Activated CD4-positive, alpha-beta memory T cell treated with anti-CD3 and anti-CD28 coated beads for 36 hours (primary cell): ENCODE measurements around the gene SPATA31D3. TPM values are rescaled to one million over a fixed set of nuclear protein-coding genes. Genes with fewer than 3 reads are reported as not detected.
"Not testable (repeated sequence)": the region's sequence is repeated elsewhere in the genome, so short reads cannot be mapped to it uniquely, and the experiment has no call there.

Experiments used
- CTCF ChIA-PET: fragments of 350-600 bp; sonication (Branson Sonifier 250); formaldehyde crosslinking; loops from one replicate; lab custom pipeline; 2021; ENCODE audit warnings: antibody characterized with exemption, inconsistent platforms; lab: Charles Lee
- POLR2A ChIA-PET: fragments of 350-600 bp; sonication (Branson Sonifier 250); formaldehyde crosslinking; loops from one replicate; lab custom pipeline; 2021; ENCODE audit warnings: antibody characterized with exemption; lab: Charles Lee
- DNase-seq: peaks from one replicate; pipeline ENCODE4 v3.0.0-alpha.2; 2020
- H3K27ac Mint-ChIP-seq: one replicate; pipeline ENCODE4 v1.8.0; 2021; ENCODE audit warnings: mixed read lengths
- H3K27me3 Mint-ChIP-seq: one replicate; pipeline ENCODE4 v1.8.0; 2021; ENCODE audit warnings: mixed read lengths
- H3K36me3 Mint-ChIP-seq: one replicate; pipeline ENCODE4 v1.8.0; 2021; ENCODE audit warnings: mixed read lengths
- H3K4me1 Mint-ChIP-seq: one replicate; pipeline ENCODE4 v1.8.0; 2021; ENCODE audit warnings: low read depth, mixed read lengths
- H3K4me3 Mint-ChIP-seq: one replicate; pipeline ENCODE4 v1.8.0; 2021; ENCODE audit warnings: mild to moderate bottlenecking, mixed read lengths
- H3K9me3 Mint-ChIP-seq: one replicate; pipeline ENCODE4 v1.8.0; 2021; ENCODE audit warnings: mixed read lengths
- intact Hi-C: fragments of 100-400 bp; cut with micrococcal nuclease; formaldehyde crosslinking; loops from one replicate; pipeline ENCODE4 v1.15.1; 2023
- total RNA-seq, 2 experiments: library from RNA; stranded (reverse); gene quantifications; one replicate each; pipeline ENCODE4 v1.2.3, GENCODE V29; 2021

SPATA31D3 gene
- total RNA-seq: not detected

DNA sequence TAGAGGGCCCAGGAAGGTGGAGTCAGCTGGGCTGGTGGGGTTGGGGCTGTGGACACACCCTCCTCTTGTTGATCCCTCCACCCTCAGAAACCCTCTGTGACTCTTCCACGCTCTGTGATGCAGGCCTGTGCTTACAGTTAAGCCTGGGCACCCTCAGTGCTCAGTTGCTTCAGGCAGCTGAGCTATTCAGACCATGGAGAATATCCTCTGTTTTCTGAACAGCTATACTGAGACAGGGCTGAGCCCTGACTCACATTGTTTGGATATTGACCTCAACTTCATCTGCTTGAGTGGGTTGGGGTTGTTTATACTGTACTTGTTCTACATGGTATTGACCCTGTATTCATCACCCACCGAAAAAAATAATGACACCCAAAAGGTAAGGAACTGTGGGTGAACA, at the start of gene SPATA31D3:
TSS of gene SPATA31D3 (plus strand) at position 108 of the 400 bp plus-strand sequence. CDS start at position 194, 86 bp downstream.
- CTCF ChIA-PET, H3K36me3 Mint-ChIP-seq, H3K27me3 Mint-ChIP-seq, POLR2A ChIA-PET, intact Hi-C loops, H3K9me3 Mint-ChIP-seq, DNase-seq, H3K4me3 Mint-ChIP-seq, H3K4me1 Mint-ChIP-seq, H3K27ac Mint-ChIP-seq: not testable (repeated sequence)

DNA sequence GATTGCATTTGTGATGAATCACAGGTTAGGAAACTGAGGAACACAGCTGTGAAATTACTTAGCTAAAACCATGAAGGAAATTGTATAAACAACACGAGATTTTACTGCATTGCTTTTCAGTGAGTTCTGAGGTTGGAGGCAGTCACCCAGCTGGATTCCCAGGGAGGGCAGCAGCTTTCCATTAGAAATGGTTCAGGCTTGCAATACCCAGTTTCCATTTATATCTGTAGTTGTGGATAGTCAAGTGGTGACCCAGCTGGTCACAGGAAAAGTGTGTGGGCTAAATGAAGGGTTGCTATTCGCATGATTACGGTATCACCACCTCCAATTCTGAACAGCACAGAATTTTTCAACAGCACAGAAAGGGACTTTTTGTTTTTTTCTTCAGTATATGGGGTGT, 49.4 kb upstream of the SPATA31D3 start:
- Mint-ChIP-seq H3K9me3 (no peaks in the 10 kb centered on the region), H3K36me3 (no peaks in the 10 kb centered on the region)

DNA sequence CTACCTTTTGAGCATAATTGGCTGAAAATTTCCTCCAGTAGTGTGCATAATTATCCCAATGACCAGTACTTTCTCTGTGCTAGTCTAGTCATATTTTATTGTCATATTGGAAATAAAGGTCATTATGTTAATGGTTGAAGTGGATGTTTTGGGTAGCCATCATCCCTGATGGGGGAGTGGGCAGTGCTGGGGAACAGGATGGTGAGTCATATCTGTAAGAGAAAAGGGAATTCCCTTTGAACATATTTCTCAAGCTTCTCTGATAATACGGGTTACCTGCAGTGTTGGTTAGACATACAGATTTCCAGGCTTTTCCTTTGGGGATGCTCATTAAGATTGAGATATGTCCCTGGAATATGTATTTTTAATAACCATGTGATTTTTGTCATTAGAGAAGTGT, 48.4 kb upstream of the SPATA31D3 start:
- Mint-ChIP-seq H3K27ac (no peak overlapping the region), H3K9me3 (no peaks in the 10 kb centered on the region), H3K36me3 (no peaks in the 10 kb centered on the region), H3K4me3 (no peak overlapping the region), H3K27me3 (no peaks in the 10 kb centered on the region), H3K4me1 (no peaks in the 10 kb centered on the region)
- intact Hi-C loops: no loop called here
- no peak for DNase-seq
- CTCF ChIA-PET: no interaction called here
- POLR2A ChIA-PET: no interaction called here

More for the DNA sequence above, 49.4 kb upstream of the SPATA31D3 start:
- no peak overlapping the region for H3K4me3 Mint-ChIP-seq
- intact Hi-C loops: no loop called here
- H3K27ac Mint-ChIP-seq: no peak overlapping the region
- CTCF ChIA-PET: no interaction called here
- H3K27me3 Mint-ChIP-seq: no peaks in the 10 kb centered on the region
- no peaks in the 10 kb centered on the region for H3K4me1 Mint-ChIP-seq
- POLR2A ChIA-PET: no interaction called here
- DNase-seq: no peak

DNA sequence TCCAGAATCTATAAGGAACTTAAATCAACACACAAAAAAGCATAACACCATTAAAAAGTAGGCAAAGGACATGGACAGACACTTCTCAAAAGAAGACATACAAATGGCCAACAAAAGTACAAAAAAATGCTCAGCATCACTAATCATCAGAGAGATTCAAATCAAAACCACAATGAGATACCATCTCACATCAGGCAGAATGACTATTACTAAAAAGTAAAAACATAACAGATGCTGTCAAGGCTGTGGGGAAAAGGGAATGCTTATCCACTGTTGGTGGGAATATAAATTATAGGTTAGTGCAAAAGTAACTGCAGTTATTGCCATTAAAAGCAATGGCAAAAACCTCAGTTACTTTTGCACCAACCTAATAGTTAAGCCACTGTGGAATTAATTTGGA, 47.2 kb upstream of the SPATA31D3 start:
- intact Hi-C loops: no loop called here
- H3K9me3 Mint-ChIP-seq: no peaks in the 10 kb centered on the region
- no peak for DNase-seq
- H3K36me3 Mint-ChIP-seq: no peaks in the 10 kb centered on the region
- H3K27me3 Mint-ChIP-seq: no peaks in the 10 kb centered on the region
- no peaks in the 10 kb centered on the region for H3K4me1 Mint-ChIP-seq
- H3K4me3 Mint-ChIP-seq: no peak overlapping the region
- H3K27ac Mint-ChIP-seq: no peak overlapping the region
- CTCF ChIA-PET: no interaction called here
- POLR2A ChIA-PET: no interaction called here

DNA sequence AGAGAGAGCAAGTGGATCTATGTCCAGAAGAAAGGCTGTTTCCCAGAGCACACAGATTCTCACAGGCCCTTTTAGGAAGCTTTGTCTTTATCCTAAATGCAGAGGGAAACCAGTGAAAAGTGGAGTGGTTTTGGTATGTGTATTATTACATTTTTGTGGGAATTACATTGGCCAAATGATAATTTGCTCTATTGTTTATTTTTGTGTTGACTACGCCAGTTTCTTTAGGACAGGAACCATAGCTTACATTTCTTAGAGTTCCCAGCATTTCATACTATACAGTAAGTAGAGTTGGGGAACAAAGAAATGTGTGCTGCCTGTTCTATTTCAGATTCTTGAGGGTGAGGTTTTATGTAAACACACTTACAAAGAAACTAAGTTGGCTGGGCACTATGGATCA, 44.4 kb upstream of the SPATA31D3 start:
- Mint-ChIP-seq H3K4me3 (no peak overlapping the region), H3K27ac (no peak overlapping the region), H3K4me1 (no peaks in the 10 kb centered on the region), H3K27me3 (no peaks in the 10 kb centered on the region), H3K36me3 (no peaks in the 10 kb centered on the region), H3K9me3 (no peaks in the 10 kb centered on the region)
- DNase-seq: no peak
- POLR2A ChIA-PET: interaction anchor here (0.6 kb wide), 1 partner anchor 1679 kb away, joined by 3 read pairs; no protein-coding TSS in a partner anchor
- CTCF ChIA-PET: no interaction called here
- intact Hi-C loops: no loop called here

DNA sequence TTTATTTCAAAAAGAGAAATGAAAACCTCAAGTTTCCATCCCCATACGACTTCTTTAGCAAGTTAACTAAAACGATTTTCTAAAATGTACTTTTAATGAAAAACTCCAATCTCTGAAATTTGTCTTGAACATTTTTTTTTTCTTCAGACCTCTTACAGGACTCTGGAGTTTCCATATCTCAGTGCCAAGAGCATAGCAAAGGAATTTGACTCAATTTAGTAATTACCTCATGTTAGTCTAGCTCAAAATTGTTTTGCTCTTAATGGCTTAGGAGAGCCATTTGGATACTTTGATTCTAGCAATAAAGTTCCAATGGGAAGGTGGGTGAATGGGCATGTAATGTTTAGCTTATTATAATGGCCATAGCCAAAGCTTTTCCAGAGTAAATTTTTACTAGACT, 41.1 kb upstream of the SPATA31D3 start:
- no peak overlapping the region for H3K27ac Mint-ChIP-seq
- ChIA-PET POLR2A (no interaction called here), CTCF (interaction anchor here (0.6 kb wide), 1 partner anchor 20 kb away, joined by 3 read pairs; no protein-coding TSS in a partner anchor)
- no peak overlapping the region for H3K4me3 Mint-ChIP-seq
- intact Hi-C loops: no loop called here
- H3K9me3 Mint-ChIP-seq: no peaks in the 10 kb centered on the region
- DNase-seq: no peak
- no peaks in the 10 kb centered on the region for H3K27me3 Mint-ChIP-seq
- H3K4me1 Mint-ChIP-seq: no peaks in the 10 kb centered on the region
- no peaks in the 10 kb centered on the region for H3K36me3 Mint-ChIP-seq

DNA sequence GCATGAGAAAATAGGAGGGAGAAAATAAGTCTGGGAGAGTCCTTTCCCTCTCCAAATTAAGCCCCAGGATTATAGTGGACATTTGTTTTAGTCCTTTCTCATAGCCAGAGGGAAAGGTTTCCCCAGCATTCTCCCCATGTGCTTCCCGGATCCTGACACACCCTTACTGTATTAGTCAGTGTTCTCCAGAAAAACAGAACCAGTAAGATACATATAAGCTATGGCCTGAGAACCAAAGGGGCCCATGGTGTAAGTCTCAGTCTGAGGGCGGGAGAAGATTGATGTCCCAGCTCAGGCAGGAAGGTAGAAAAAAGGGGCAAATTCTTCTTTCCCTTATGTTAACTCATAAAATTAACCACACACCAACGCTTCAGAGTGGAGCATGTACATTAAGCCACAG, 40.7 kb upstream of the SPATA31D3 start:
- Mint-ChIP-seq H3K9me3 (no peaks in the 10 kb centered on the region), H3K4me1 (no peaks in the 10 kb centered on the region), H3K36me3 (no peaks in the 10 kb centered on the region), H3K4me3 (no peak overlapping the region), H3K27me3 (no peaks in the 10 kb centered on the region), H3K27ac (no peak overlapping the region)
- intact Hi-C loops: no loop called here
- DNase-seq: no peak
- ChIA-PET CTCF (interaction anchor here (0.6 kb wide), 1 partner anchor 11 kb away, joined by 6 read pairs; no protein-coding TSS in a partner anchor), POLR2A (no interaction called here)

DNA sequence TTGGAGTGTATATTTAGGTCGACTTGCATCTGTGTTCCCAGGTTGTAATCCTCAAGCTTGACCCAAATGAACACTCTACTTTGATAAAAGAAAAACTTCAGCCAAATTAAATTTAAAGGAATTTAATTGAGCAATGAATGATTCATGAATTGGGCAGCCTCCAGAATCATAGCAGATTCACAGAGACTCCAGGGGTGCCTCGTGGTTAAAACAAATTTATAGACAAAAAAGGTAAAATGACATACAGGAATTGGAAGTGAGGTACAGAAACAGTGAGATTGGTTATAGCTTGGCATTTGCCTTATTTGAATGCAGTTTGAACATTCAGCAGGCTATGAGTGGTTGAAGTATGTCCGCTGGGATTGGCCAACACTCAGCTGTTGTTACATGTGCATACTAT, 36.6 kb upstream of the SPATA31D3 start:
- intact Hi-C loops: no loop called here
- Mint-ChIP-seq H3K36me3 (no peaks in the 10 kb centered on the region), H3K27me3 (no peaks in the 10 kb centered on the region), H3K4me1 (no peaks in the 10 kb centered on the region), H3K27ac (no peak overlapping the region), H3K9me3 (no peaks in the 10 kb centered on the region), H3K4me3 (no peak overlapping the region)
- ChIA-PET POLR2A (no interaction called here), CTCF (no interaction called here)
- DNase-seq: no peak

DNA sequence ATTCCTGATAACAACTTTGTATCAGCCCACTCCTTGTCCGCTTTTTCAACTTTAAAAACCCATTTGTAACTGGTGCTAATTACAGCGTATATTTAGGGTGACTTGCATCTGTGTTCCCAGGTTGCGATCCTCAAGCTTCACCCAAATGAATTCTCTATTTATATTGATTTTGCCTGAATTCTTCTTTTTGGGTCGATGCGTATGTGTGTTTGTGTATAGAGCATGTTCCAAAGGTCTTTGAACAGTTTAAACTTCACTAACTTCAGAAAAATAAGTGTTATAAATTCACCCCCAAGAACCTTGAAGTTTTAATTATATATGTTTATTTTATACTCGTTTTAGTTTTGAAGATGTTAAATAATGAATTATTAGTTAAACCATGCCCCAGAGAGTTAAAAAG, 31.2 kb upstream of the SPATA31D3 start:
- CTCF ChIA-PET: no interaction called here
- no peaks in the 10 kb centered on the region for H3K36me3 Mint-ChIP-seq
- POLR2A ChIA-PET: no interaction called here
- no peaks in the 10 kb centered on the region for H3K4me1 Mint-ChIP-seq
- H3K27me3 Mint-ChIP-seq: no peaks in the 10 kb centered on the region
- intact Hi-C loops: no loop called here
- DNase-seq: no peak
- H3K27ac Mint-ChIP-seq: no peak overlapping the region
- no peak overlapping the region for H3K4me3 Mint-ChIP-seq
- H3K9me3 Mint-ChIP-seq: no peaks in the 10 kb centered on the region

DNA sequence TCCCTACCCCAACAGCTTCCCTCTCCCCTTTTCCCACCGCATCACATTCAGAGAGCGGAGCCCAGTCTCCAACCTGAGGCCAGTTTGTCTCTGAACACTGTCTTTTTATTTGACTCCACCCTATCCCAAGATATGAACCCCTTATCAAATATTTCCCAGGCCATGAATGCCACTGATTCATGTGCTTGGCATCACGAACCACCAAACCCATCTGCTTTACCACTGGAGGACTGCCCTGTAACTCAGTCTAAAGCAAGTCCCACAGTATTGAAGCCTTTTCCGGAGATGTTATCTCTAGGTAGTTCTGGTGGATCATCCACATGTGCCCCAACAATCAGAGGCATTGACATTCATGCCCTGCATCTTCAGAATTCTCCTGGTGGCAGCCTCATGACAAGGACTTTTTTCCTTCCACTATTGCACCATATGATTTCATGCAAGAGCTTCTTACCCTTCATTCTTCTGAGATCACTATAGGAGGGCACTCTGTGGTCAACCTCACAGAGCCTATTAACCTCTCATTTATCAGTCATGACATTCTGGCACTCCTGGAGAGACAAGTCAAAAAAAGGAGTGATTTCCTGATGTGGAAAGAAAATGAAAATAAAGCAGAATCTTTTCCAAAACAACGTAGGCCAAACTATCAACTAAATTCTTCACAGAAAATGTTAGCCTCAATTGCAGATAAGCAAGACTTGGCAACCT, 27.3 kb upstream of the SPATA31D3 start:
- Mint-ChIP-seq H3K4me3 (no peak overlapping the region), H3K4me1 (no peaks in the 10 kb centered on the region), H3K9me3 (no peaks in the 10 kb centered on the region), H3K27ac (no peak overlapping the region), H3K36me3 (no peaks in the 10 kb centered on the region), H3K27me3 (no peaks in the 10 kb centered on the region)
- intact Hi-C loops: no loop called here
- CTCF ChIA-PET: no interaction called here
- POLR2A ChIA-PET: no interaction called here
- DNase-seq: no peak

DNA sequence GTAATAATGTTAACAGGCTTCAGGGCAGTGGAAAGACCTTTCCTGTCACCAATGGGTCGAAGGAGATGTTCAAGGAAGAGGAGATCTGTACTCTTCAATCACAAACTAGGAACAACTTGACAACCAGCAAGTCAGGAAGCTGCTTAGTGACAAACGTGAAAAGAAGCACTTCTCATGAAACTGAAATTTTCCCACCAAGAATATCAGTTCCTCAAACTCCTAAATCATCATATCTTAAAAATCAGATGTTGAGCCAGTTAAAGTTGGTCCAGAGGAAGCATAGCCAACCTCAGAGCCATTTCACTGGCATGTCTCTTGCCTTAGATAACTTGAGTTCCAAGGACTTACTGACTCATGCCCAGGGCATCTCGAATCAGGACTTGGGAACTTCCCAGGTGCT, 24.8 kb upstream of the SPATA31D3 start:
- DNase-seq, H3K27ac Mint-ChIP-seq, POLR2A ChIA-PET, intact Hi-C loops, H3K9me3 Mint-ChIP-seq, H3K27me3 Mint-ChIP-seq, H3K36me3 Mint-ChIP-seq, CTCF ChIA-PET, H3K4me3 Mint-ChIP-seq, H3K4me1 Mint-ChIP-seq: not testable (repeated sequence)

DNA sequence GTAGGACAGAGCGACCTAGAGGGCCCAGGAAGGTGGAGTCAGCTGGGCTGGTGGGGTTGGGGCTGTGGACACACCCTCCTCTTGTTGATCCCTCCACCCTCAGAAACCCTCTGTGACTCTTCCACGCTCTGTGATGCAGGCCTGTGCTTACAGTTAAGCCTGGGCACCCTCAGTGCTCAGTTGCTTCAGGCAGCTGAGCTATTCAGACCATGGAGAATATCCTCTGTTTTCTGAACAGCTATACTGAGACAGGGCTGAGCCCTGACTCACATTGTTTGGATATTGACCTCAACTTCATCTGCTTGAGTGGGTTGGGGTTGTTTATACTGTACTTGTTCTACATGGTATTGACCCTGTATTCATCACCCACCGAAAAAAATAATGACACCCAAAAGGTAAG, 15.0 kb upstream of the SPATA31D3 start, which contains the start of gene SPATA31D4:
TSS of gene SPATA31D4 (plus strand) at position 124 of the 400 bp plus-strand sequence. CDS start at position 210, 86 bp downstream.
- DNase-seq, H3K27me3 Mint-ChIP-seq, H3K9me3 Mint-ChIP-seq, H3K4me1 Mint-ChIP-seq, POLR2A ChIA-PET, CTCF ChIA-PET, H3K4me3 Mint-ChIP-seq, intact Hi-C loops, H3K36me3 Mint-ChIP-seq, H3K27ac Mint-ChIP-seq: not testable (repeated sequence)

DNA sequence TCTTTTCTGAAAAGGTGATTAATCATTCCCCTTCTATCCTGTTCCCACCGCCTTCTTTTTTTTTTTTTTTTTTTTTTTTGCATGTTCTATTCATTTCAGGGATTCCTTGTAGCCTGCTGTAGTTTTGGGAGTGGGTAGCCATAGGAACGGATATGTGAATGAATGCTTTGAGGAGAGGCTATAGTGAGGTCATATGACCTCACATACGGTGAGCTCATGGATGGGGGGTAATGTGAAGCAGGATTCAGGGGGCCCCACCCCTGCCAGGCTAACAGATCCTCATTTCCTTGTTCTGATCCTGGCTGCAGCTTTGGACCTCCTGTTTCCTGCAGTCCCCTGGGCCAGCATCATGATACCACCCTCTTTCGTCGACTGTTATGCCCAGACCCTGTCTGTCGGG, 13.2 kb upstream of the SPATA31D3 start:
- H3K4me1 Mint-ChIP-seq, H3K36me3 Mint-ChIP-seq, intact Hi-C loops, H3K4me3 Mint-ChIP-seq, DNase-seq, CTCF ChIA-PET, H3K27ac Mint-ChIP-seq, POLR2A ChIA-PET, H3K27me3 Mint-ChIP-seq, H3K9me3 Mint-ChIP-seq: not testable (repeated sequence)
